Measurements from ENCODE around the gene PPCDC.
A peak's percentile ranks its signal among the peaks of the same experiment; 100 is the strongest.

PPCDC gene

DNA sequence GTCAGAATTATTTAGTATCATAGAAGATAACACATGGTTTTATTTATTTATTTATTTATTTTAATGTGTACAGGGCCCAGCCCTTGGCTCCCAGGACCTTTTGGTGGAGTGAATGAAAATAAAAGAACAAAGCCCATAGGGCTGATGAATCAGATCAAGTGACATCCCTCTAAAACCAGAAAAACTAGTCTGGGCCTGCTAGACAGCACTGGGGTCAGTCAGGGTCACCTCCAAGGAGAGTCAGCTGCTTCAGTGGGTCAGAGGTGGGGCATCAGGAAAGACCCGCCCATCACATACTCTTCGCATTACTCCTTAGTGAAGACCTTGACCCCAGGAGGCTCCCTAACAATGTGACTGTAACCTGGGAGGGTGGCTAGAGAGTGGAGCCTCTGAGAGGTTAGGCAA lies 12.8 kb downstream of the PPCDC start:
- DNase-seq: no peak
- intact Hi-C loops (cut with DNase I): no loop called here

DNA sequence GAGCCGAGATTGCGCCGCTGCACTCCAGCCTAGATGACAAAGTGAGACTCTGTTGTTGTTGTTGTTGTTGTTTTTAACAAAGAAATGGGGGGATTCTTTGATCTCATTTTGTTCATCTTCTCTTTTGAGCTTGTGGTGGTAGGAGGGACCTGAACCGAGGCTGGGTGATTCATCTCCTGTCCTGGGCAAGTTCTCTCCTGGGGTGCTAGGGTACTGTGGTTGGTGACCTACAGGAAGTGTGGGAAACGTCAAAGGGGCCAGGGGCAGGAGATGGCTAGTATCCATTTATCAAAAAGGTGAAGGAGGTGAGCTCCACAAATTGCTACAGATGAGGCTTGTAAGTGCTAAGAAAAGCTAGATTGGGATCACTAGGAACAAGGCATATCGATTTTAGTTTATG lies 14.3 kb downstream of the PPCDC start:
- intact Hi-C loops (cut with DNase I): no loop called here
- DNase-seq: no peak

DNA sequence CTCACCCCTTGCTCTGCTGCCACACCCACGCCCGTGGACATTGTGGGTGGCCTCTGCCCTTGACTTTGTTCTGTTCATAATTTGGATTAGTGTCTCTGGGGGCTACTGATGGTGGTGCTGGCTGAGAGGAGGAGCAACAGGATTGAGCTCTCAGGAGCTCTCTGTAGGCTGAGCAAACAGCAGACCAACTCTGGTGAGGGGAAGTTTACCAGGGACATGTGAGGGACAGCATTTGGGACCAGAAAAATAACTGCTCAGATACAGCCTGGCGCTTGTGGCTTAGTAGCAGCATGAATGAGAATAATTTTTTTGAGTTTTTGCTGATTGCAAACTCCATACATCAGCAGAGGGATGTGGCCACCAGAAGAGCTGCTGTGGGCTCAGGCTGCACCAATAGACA lies 14.8 kb downstream of the PPCDC start:
- intact Hi-C loops (cut with DNase I): no loop called here
- no peak for DNase-seq

DNA sequence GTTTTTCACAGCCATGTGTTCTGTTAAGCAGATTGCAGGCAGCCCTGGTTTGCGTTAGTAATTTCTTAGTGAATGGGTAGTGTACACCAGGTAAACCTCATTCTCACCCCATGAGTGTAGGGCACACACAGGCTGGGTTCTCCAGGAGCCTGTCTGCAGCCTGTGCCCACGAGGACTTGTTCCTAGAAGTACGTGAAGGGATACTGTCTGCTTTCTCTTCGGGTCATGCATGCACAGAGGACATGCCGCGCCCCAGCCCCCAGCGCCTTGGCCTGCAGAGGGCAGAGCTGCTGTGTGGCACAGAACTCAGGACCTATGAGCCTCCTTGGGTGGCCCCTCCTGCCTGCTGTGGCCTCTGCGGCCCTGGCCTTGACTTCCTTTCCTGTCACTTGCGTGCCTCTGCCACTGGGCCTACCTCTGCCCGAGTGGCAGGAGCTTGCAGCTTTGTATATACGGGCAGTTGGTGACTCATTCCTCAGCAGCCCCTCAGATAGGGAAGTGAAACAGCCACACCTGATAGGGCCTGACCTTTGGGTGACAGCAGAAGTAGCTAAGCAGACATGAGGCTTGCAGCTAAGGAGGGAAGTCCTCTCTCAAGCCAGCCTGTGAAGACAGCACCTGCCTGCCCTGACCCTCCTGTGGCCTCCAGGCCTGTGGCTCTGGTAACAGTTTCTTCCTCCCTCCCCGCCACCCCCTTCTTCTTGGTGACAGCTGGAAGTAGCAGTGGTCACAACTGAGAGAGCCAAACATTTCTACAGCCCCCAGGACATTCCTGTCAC lies 19.5 kb downstream of the PPCDC start:
- DNase-seq: peak; percentile 47 to 85 (median 66)
- intact Hi-C loops (cut with DNase I): loop anchor here (5.0 kb wide), 1 partner anchor 159 kb away; the partner anchor contains the start of gene C15orf39

DNA sequence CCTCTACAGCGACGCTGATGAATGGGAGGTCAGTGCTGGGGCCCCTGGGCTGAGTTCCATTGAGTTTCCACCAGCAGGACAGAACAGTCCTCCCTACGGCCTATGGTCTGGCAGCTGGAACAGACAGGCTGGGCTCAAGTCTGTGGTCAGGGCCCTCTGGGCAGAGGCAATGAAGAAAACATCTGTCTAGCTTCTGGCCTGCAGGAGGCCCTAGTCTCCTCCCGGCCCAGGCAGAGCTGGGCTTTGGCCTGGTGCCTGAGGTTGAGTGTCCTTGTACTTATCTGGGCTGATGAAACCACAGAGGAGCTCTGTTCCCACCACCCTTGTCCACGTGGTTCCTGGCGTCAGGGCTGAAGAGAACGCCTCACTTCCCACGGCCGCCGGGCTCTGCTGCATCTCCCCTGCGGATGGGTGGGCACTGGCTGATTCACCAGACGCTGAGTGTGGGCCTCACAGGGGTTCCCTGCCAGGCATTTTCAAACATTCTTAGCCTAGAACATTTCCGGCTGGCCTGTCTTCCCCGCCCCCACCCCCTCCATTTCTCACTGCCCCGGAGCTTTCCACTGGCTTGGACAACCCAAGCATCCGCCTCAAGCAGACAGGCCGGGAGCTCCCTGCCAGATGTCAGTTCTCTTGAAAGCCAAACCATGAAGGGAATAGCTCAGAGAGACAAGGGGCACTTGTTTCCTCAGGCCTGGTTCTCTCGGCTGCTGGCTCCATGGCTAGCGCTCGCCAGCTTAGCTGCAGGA lies 20.3 kb downstream of the PPCDC start:
- intact Hi-C loops (cut with DNase I): loop anchor here (5.0 kb wide), 1 partner anchor 159 kb away; the partner anchor contains the start of gene C15orf39
- peak; percentile 80 to 97 (median 92) for DNase-seq

DNA sequence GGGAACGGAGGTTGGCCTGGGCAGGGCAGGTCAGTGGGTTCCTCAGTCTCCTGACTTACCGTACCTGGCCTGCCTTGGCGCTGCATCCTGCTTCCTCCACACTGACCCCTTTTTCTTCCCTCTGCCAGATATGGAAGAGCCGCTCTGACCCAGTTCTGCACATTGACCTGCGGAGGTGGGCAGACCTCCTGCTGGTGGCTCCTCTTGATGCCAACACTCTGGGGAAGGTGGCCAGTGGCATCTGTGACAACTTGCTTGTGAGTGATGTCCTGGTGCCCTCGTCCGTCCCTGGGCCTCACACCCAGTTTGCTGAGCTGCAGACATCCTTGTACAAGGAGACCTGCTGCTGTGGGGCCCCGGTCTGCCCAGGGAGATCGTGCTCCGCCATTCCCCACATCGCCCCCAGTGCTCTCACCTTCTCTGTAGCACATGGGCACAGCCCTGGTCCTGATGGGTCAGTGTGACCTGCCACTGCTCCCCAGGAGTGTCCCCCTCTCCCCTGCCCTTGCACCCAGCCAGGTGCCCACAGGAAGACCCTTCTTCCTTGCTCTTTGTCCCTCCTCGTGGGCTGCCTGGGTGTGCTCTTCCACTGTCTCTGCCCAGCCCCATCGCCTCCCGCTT lies 21.0 kb downstream of the PPCDC start:
- intact Hi-C loops (cut with DNase I): loop anchor here (5.0 kb wide), 1 partner anchor 158 kb away; the partner anchor contains the start of gene C15orf39
- DNase-seq: no peak

DNA sequence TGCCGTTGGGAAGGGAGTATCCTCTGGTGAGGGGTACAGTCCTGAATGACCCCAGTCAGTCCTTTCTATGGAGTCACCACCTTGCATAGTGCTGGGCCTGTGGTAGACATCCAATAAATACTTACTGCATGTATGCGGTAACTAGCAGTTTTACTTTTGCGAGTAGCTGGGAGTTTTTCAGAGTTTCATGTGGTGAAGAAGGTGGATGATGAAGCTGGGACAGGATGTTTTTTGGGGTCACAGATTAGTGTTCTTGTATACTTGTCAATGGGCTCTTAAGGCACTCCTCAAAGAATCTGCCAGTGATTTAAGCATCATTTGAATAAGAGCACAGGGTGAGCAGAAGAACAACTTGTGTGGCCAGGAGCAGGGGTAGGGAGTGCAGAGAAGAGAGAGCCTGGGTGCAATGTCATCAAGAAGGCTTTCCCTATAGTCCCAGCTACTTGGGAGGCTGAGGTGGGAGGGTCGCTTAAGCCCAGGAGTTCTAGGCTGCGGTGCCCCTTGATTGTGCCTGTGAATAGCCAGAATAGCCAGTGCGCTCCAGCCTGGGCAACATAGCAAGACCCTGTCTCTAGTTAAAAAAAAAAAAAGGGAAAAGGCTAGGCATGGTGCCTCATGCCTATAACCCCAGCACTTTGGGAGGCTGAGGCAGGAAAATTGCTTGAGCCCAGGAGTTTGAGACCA lies 22.1 kb downstream of the PPCDC start:
- no peak for DNase-seq
- intact Hi-C loops (cut with DNase I): no loop called here

DNA sequence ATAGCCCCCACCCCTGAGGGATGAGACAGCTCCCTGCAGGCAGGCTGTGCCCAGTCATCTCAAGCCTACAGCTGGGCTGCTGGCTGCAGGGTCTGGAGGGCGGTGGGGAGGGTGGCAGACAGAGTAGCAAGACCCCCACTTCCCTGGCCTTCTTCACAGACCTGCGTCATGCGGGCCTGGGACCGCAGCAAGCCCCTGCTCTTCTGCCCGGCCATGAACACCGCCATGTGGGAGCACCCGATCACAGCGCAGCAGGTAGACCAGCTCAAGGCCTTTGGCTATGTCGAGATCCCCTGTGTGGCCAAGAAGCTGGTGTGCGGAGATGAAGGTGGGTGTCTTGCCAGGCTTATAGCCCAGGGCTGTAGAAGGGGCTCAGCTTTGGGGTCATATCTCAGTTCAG lies 25.0 kb downstream of the PPCDC start:
- intact Hi-C loops (cut with DNase I): no loop called here
- DNase-seq: no peak

DNA sequence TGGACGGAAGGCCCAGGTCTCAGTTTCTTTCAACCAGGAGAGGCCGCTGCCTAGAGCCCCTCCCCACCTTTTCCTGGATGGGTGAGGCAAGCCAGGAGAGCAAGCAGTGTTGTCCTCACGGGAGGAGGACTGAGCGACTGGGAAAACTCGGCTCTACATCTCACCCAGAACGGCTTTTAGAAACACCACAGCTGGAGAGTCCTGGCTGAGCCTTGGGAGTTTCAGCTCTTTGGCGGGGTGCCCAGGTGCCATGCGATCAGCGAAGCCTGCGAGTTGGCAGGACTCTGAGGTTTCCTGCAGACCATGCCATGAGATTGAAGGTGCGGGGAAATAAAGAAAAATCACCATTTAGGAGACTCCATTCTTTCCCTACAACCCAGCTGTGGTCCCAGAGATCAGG lies 26.0 kb downstream of the PPCDC start:
- peak; percentile 30 to 91 (median 74) for DNase-seq
- intact Hi-C loops (cut with DNase I): no loop called here

DNA sequence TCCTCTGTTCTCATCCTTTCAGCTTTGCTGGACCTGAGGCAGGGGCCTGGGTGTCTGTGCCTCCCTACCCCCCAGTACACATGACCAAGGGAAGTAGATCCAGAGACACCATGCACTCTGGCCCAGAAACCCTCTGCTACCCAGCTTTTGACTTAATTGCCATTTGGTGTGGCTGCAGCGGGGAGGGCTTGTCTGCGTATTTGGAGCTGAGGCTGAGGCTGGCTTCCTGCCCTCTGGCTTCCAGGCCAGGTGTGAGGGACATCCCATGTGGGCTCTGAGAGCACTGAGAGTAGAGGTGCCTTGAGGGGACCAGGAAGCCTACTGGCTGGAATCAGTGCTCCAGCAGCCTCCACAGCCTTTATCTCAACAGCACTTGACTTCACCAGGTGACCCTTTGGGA lies 26.9 kb downstream of the PPCDC start:
- DNase-seq: no peak
- intact Hi-C loops (cut with DNase I): no loop called here

DNA sequence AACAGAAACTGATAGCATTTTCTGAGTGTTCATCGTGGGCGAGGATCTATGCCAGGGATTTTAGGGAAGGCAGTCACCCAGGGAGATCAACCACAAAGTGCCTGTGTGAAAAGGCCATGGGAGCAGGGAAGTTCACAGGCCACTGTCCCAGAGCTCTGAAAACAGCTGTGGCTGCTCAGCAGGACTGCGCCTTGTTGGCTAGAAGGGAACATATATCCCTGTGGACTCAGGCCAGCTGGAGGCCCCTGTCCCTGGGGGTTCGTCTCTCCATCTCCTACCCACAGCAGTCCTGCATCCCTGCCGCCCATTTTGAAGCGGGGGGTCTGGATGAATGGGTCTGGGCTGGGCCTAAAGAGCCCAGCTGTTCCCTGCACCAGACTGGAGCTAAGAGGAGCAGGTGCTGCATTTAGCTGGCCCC lies 27.8 kb downstream of the PPCDC start:
- intact Hi-C loops (cut with DNase I): no loop called here
- no peak for DNase-seq

DNA sequence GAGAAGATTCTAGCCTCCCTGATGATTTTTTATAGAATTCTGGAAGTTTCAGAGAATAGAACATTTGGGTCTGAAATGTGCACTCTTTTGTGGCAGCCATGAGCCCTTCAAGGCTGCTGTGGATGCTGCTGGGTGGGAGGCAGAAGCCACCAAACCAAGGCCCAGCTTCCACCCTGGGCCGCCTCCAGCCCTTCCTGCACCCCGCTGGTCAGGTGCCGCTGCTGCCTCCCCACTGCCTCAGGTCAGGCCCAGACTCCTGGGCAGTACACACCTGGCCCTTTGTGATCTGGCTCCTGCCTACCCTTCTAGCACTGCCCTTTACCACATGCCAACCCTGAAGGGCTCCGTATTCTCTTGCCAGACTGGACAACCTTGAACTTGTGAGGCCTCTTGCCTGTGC lies 28.3 kb downstream of the PPCDC start:
- intact Hi-C loops (cut with DNase I): no loop called here
- DNase-seq: no peak

DNA sequence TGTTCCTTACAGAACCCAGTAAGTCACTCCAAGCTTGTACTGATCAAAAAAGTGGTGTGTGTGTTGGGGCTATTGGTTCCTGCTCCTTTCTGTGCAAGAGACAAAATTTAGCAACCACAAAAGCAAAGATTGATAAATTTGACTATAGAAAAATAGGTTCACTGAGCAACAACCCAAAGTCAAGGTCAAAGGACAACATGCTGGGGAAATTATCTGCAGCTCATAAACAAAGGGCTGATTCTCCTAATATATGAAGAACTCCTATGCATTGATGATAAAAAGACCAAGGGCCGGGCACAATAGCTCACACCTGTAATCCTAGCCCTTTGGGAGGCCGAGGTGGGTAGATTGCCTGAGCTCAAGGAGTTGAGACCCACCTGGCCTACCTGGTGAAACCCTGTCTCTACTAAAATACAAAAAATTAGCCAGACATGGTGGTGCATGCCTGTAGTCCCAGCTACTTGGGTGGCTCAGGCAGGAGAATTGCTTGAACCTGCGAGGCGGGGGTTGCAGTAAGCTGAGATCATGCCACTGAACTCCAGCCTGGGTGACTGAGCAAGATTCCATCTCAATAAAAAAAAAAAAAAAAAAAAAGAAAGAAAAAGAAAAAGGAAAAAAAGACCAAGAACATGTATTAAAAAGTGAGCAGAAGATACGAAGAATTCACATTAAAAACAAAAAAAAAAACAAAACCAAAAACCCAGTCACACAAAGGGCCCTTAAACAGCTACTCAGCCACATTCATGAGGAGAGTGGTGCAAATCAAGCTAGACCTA lies 29.8 kb downstream of the PPCDC start:
- intact Hi-C loops (cut with DNase I): no loop called here

DNA sequence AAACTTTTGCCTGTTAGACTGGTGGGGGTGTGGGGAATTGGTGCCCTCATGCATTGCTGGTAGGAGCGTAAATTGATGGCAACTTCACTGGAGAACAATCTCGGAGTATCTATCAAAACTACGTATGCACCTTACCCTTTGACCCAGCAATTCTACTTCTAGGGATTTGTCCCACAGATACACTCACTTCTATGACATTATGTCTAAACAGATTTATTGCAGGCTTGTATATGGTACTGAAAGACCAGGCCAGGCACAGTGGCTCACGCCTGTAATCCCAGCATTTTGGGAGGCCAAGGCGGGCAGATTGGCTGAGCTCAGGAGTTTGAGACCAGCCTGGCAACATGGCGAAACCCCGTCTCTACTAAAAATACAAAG lies 30.3 kb downstream of the PPCDC start:
- DNase-seq: no peak
- intact Hi-C loops (cut with DNase I): no loop called here

More for the DNA sequence above, 29.8 kb downstream of the PPCDC start:
- no peak for DNase-seq

DNA sequence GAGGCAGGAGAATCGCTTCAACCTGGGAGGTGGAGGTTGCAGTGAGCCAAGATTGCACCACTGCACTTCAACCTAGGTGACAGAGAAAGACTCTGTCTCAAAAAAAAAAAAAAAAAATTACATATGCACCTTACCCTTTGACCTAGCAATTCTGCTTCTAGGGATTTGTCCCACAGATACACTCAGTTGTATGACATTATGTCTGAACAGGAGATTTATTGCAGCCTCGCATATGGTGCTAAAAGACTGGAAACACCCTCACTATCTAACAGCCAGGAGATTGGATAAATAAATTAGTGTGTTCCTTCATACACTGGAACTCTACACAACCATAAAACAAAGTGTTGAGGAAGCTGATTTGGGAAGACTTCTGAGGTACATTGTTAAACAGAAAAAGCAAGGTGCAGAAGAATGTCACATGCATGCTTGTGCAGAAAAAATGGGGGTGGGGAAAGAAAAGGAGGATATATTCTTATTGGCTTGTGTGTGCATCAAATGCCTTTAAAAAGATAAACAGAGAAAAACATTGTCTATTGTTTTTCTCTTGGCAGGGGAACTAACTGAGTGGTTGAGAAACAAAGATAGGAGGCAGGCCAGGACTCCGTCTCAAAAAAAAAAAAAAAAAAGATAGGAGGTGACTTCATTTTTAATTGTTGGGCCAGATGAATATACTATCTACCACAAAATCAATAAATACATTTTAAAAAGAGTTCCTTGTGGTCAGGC lies 30.9 kb downstream of the PPCDC start:
- no peak for DNase-seq
- intact Hi-C loops (cut with DNase I): no loop called here

DNA sequence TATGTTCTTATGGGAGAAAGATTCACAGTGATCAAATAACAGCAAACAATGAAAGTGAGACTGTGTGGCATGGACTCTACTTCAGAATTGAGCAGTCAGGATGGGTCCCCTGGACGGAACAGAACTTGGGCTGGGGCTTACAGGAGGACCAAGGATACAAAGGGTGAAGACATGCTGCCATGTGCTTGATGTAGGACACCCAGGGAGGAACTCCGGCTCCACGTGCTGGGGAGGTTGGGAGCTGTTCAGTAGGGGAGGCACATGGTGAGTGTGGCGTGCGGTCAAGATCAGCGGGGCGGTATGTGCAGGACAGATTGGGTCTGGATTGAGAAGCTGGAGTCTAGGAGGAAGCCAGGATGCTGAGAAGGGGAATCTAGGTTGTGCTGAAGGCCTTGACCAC lies 32.6 kb downstream of the PPCDC start:
- intact Hi-C loops (cut with DNase I): no loop called here
- DNase-seq: no peak

DNA sequence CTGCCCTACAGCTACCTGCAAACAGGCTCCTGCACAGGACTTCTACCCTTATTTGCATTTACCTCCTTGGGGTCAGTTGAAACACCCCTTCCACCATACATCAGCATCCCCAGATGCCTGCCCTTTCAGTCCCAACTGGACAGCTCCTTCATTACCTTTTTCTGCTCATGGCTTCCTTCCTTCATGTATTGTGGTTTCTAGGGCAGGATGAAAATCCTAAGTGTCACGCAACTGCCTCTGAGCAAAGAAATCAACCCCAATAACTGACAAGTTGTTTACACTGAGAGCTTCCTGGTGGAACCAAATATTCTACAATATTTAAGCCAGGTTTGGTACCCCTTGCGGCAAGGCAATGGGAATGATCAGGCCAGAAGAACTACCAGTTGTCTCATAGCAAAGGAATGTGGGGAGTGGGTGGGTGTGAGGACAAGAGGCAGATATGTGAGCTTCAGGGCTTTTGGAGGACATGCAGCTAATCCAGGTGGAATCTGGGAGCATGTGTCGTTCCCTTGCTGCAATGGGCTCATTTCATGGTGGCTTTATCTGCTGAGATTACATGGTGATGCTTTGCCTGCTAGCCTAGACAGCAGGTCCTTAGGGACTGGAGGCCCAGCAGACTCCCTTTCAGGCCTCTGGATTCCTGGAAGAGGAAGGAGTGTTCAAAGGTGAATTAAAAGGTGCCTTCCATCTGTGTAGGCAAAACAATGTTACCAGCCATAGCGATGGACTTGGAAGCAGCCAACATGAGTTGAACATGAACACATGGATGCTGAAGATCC lies 34.9 kb downstream of the PPCDC start:
- DNase-seq: no peak
- intact Hi-C loops (cut with DNase I): no loop called here

Data from head of caudate nucleus (tissue), 42 donors.